ENCODE data around the gene SLC26A8. TPM values are rescaled to one million over a fixed set of nuclear protein-coding genes. Genes with fewer than 3 reads are reported as not detected.

SLC26A8 gene
- total and polyA plus RNA-seq, 2 of the 13 experiments (the other 11 are each of a cell fraction or from before 2014, with no cell fraction given) = 0.46 TPM; not detected in 1

DNA sequence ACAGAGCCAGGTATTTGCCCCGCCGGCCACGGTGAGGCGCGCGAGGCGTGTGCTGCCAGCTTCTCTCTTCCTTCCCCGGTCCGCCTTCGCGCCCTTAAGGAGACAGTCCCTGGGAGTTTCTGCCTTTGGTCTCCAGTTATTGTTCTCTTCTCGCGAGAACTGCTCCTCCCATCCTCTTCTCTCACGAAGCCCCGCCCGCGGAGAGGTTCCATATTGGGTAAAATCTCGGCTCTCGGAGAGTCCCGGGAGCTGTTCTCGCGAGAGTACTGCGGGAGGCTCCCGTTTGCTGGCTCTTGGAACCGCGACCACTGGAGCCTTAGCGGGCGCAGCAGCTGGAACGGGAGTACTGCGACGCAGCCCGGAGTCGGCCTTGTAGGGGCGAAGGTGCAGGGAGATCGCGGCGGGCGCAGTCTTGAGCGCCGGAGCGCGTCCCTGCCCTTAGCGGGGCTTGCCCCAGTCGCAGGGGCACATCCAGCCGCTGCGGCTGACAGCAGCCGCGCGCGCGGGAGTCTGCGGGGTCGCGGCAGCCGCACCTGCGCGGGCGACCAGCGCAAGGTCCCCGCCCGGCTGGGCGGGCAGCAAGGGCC, 3.2 kb upstream of the SLC26A8 start, which contains the start of gene MAPK14 (continued):
- no peak for TF ChIP-seq ZNF75D (CRISPR knock-in tag; IDR thresholded peaks at IDR 0.05; ENCODE audit: borderline replicate concordance)
- TF ChIP-seq CEBPG (CRISPR knock-in tag; IDR thresholded peaks at IDR 0.05) = no peak; the same call in 1 of the 2 replicates
- TF ChIP-seq ZNF564 (CRISPR knock-in tag; IDR thresholded peaks at IDR 0.05) = peak; percentile 100
- TF ChIP-seq ISL2 (CRISPR knock-in tag; IDR thresholded peaks at IDR 0.05) = peak; percentile 75
- TF ChIP-seq FOXK1 (CRISPR knock-in tag; IDR thresholded peaks at IDR 0.05; ENCODE audit: borderline replicate concordance, low read depth) = peak; percentile 71; the same call in 1 of the 2 replicates
- TF ChIP-seq SP2 (CRISPR knock-in tag; IDR thresholded peaks at IDR 0.05) = peak; percentile 45; the same call in 1 of the 2 replicates
- TF ChIP-seq MTA1 (CRISPR knock-in tag; IDR thresholded peaks at IDR 0.05; ENCODE audit: borderline replicate concordance) = peak; percentile 66; the same call in 1 of the 2 replicates
- no peak for TF ChIP-seq ZFP82 (CRISPR knock-in tag; IDR thresholded peaks at IDR 0.05; ENCODE audit: borderline replicate concordance)
- no peak; the same call in 1 of the 2 replicates for TF ChIP-seq NCOA1 (CRISPR knock-in tag; IDR thresholded peaks at IDR 0.05)
- TF ChIP-seq ZNF709 (CRISPR knock-in tag; IDR thresholded peaks at IDR 0.05) = peak; percentile 53
- peak; percentile 97 for TF ChIP-seq YEATS2 (CRISPR knock-in tag; IDR thresholded peaks at IDR 0.05; ENCODE audit: borderline replicate concordance)
- TF ChIP-seq, protein P1, sequence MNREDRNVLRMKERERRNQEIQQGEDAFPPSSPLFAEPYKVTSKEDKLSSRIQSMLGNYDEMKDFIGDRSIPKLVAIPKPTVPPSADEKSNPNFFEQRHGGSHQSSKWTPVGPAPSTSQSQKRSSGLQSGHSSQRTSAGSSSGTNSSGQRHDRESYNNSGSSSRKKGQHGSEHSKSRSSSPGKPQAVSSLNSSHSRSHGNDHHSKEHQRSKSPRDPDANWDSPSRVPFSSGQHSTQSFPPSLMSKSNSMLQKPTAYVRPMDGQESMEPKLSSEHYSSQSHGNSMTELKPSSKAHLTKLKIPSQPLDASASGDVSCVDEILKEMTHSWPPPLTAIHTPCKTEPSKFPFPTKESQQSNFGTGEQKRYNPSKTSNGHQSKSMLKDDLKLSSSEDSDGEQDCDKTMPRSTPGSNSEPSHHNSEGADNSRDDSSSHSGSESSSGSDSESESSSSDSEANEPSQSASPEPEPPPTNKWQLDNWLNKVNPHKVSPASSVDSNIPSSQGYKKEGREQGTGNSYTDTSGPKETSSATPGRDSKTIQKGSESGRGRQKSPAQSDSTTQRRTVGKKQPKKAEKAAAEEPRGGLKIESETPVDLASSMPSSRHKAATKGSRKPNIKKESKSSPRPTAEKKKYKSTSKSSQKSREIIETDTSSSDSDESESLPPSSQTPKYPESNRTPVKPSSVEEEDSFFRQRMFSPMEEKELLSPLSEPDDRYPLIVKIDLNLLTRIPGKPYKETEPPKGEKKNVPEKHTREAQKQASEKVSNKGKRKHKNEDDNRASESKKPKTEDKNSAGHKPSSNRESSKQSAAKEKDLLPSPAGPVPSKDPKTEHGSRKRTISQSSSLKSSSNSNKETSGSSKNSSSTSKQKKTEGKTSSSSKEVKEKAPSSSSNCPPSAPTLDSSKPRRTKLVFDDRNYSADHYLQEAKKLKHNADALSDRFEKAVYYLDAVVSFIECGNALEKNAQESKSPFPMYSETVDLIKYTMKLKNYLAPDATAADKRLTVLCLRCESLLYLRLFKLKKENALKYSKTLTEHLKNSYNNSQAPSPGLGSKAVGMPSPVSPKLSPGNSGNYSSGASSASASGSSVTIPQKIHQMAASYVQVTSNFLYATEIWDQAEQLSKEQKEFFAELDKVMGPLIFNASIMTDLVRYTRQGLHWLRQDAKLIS (CRISPR knock-in tag; IDR thresholded peaks at IDR 0.05) = no peak; the same call in 1 of the 2 replicates
- peak; percentile 68; the same call in 1 of the 2 replicates for TF ChIP-seq SALL2 (CRISPR knock-in tag; IDR thresholded peaks at IDR 0.05)
- TF ChIP-seq AGO1 (IDR thresholded peaks at IDR 0.05; ENCODE audit: low read depth, low read length, poor library complexity, severe bottlenecking) = no peak
- TF ChIP-seq SMARCE1 (IDR thresholded peaks at IDR 0.05; ENCODE audit: borderline replicate concordance) = no peak
- TF ChIP-seq, protein P2, sequence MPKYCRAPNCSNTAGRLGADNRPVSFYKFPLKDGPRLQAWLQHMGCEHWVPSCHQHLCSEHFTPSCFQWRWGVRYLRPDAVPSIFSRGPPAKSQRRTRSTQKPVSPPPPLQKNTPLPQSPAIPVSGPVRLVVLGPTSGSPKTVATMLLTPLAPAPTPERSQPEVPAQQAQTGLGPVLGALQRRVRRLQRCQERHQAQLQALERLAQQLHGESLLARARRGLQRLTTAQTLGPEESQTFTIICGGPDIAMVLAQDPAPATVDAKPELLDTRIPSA (CRISPR knock-in tag; IDR thresholded peaks at IDR 0.05; ENCODE audit: borderline replicate concordance) = no peak; the same call in 1 of the 2 replicates
- TF ChIP-seq AHR (CRISPR knock-in tag; IDR thresholded peaks at IDR 0.05) = peak; percentile 81; the same call in 1 of the 2 replicates
- TF ChIP-seq ZNF496 (CRISPR knock-in tag; IDR thresholded peaks at IDR 0.05; ENCODE audit: insufficient replicate concordance) = no peak
- no peak for TF ChIP-seq GLI4 (CRISPR knock-in tag; IDR thresholded peaks at IDR 0.05; ENCODE audit: borderline replicate concordance)
- TF ChIP-seq TBX3 (IDR thresholded peaks at IDR 0.05; ENCODE audit: borderline replicate concordance) = no peak
- TF ChIP-seq JUND (CRISPR knock-in tag; IDR thresholded peaks at IDR 0.05) = 0 out of 2 replicates have a peak, but pooled peaks have one; percentile 36
- TF ChIP-seq, protein P3, sequence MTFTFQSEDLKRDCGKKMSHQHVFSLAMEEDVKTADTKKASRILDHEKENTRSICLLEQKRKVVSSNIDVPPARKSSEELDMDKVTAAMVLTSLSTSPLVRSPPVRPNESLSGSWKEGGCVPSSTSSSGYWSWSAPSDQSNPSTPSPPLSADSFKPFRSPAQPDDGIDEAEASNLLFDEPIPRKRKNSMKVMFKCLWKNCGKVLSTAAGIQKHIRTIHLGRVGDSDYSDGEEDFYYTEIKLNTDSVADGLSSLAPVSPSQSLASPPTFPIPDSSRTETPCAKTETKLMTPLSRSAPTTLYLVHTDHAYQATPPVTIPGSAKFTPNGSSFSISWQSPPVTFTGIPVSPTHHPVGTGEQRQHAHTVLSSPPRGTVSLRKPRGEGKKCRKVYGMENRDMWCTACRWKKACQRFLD (CRISPR knock-in tag; IDR thresholded peaks at IDR 0.05; ENCODE audit: borderline replicate concordance) = peak; percentile 24; the same call in 1 of the 2 replicates
- no peak; the same call in 1 of the 2 replicates for TF ChIP-seq ZNF775 (CRISPR knock-in tag; IDR thresholded peaks at IDR 0.05; ENCODE audit: borderline replicate concordance)
- TF ChIP-seq NFATC3 (CRISPR knock-in tag; IDR thresholded peaks at IDR 0.05) = no peak
- TF ChIP-seq FOXK2 (IDR thresholded peaks at IDR 0.05) = no peak
- 0 out of 2 replicates have a peak, but pooled peaks have one; percentile 55 for TF ChIP-seq ZNF232 (CRISPR knock-in tag; IDR thresholded peaks at IDR 0.05; ENCODE audit: borderline replicate concordance)
